Uterus (tissue), 4 donors: ENCODE measurements around the gene LRRN3. TPM values are rescaled to one million over a fixed set of nuclear protein-coding genes. Genes with fewer than 3 reads are reported as not detected.
A peak's percentile ranks its signal among the peaks of the same experiment; 100 is the strongest.

Source experiments
- DNase-seq, 2 donors: peaks; one replicate each; pipeline ENCODE4 v3.0.0-alpha.2; 2019 to 2020
- H3K27ac ChIP-seq, 2 donors: fragments of 200-600 bp; sonication (generic); 1 replicate in 1 of 2; 2 replicates in 1 of 2; pipeline ENCODE4 v1.5.1; 2016 to 2018
- H3K27me3 ChIP-seq, 2 donors: fragments of 200-600 bp; sonication (generic); one replicate each; pipeline ENCODE4 v1.5.1; 2018 to 2019; ENCODE audit warnings: control low read depth in 1 of 2
- H3K36me3 ChIP-seq, 2 donors: fragments of 200-600 bp; sonication (generic); one replicate each; pipeline ENCODE4 v1.5.1; 2019; ENCODE audit warnings: control low read depth in 1 of 2
- H3K4me1 ChIP-seq, 2 donors: fragments of 200-600 bp; sonication (generic); one replicate each; pipeline ENCODE4 v1.5.1; 2018 to 2019; ENCODE audit warnings: control low read depth in 1 of 2
- H3K4me3 ChIP-seq, 2 donors: fragments of 200-600 bp; sonication (generic); 1 replicate in 1 of 2; 2 replicates in 1 of 2; pipeline ENCODE4 v1.5.1; 2018 to 2019; ENCODE audit warnings: mild to moderate bottlenecking in 1 of 2
- H3K9me3 ChIP-seq, 2 donors: fragments of 200-600 bp; sonication (generic); one replicate each; pipeline ENCODE4 v1.5.1; 2019; ENCODE audit warnings: control low read depth in 1 of 2
- POLR2A ChIP-seq, 2 donors: fragments of 450-650 bp; IDR thresholded peaks; one replicate each; pipeline ENCODE4 v1.6.1; 2016; ENCODE audit warnings: antibody characterized with exemption in 2 of 2, mild to moderate bottlenecking in 1 of 2, moderate library complexity in 1 of 2
- intact Hi-C: fragments of 100-400 bp; cut with DNase I; formaldehyde crosslinking; loops from one replicate; pipeline ENCODE4 v1.15.1; 2023; ENCODE audit warnings: low total_unique reads
- total RNA-seq, 4 donors: library from RNA; depleted of rRNA in 3 of 4; stranded (reverse); fragments of >200 nt in 3 of 4; gene quantifications; one replicate each; pipeline versions ENCODE4 v1.1.0 to v1.2.4, GENCODE V29; 2014 to 2023
- TF ChIP-seq, protein P1 (sequence below), 4 experiments: fragments of 200-600 bp in 2 of 4; fragments of 450-650 bp in 2 of 4; sonication (generic) in 2 of 4; IDR thresholded peaks; one replicate each; pipeline ENCODE4 v1.5.1; 2016 to 2019; ENCODE audit warnings: antibody characterized with exemption in 4 of 4, mild to moderate bottlenecking in 2 of 4, moderate library complexity in 1 of 4
- donor health status: DM: yes; HTN: yes; CAD: no.

LRRN3 gene
- total RNA-seq, 4 donors from 2014 or later = 0.12 to 18.5 TPM; not detected in 2

- TF ChIP-seq, protein P1, sequence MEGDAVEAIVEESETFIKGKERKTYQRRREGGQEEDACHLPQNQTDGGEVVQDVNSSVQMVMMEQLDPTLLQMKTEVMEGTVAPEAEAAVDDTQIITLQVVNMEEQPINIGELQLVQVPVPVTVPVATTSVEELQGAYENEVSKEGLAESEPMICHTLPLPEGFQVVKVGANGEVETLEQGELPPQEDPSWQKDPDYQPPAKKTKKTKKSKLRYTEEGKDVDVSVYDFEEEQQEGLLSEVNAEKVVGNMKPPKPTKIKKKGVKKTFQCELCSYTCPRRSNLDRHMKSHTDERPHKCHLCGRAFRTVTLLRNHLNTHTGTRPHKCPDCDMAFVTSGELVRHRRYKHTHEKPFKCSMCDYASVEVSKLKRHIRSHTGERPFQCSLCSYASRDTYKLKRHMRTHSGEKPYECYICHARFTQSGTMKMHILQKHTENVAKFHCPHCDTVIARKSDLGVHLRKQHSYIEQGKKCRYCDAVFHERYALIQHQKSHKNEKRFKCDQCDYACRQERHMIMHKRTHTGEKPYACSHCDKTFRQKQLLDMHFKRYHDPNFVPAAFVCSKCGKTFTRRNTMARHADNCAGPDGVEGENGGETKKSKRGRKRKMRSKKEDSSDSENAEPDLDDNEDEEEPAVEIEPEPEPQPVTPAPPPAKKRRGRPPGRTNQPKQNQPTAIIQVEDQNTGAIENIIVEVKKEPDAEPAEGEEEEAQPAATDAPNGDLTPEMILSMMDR (IDR thresholded peaks at IDR 0.05) = no peak
- no peak for TF ChIP-seq POLR2A (IDR thresholded peaks at IDR 0.05)
- intact Hi-C loops = no loop called here
Observed at GRCh38 chr7:111083413-111083812, 7.5 kb upstream of the LRRN3 start.

GRCh38 chr7:111085356-111085755, 5.6 kb upstream of the LRRN3 start:
- no peak overlapping the region for H3K4me3 ChIP-seq
- intact Hi-C loops = no loop called here
- H3K27me3 ChIP-seq = no peaks in the 10 kb centered on the region
- TF ChIP-seq, protein P1 (IDR thresholded peaks at IDR 0.05) = no peak
- no peak for TF ChIP-seq POLR2A (IDR thresholded peaks at IDR 0.05)
- no peaks in the 10 kb centered on the region for H3K36me3 ChIP-seq
- no peak for DNase-seq
- no peak overlapping the region for H3K27ac ChIP-seq
- H3K4me1 ChIP-seq = no peaks in the 10 kb centered on the region
- H3K9me3 ChIP-seq = no peaks in the 10 kb centered on the region

More at GRCh38 chr7:111083413-111083812, 7.5 kb upstream of the LRRN3 start:
- no peak for DNase-seq
- no peak overlapping the region for H3K27ac ChIP-seq
- no peaks in the 10 kb centered on the region for H3K9me3 ChIP-seq
- H3K36me3 ChIP-seq = no peaks in the 10 kb centered on the region
- no peaks in the 10 kb centered on the region for H3K4me1 ChIP-seq
- no peaks in the 10 kb centered on the region for H3K27me3 ChIP-seq
- no peak overlapping the region for H3K4me3 ChIP-seq

DNA sequence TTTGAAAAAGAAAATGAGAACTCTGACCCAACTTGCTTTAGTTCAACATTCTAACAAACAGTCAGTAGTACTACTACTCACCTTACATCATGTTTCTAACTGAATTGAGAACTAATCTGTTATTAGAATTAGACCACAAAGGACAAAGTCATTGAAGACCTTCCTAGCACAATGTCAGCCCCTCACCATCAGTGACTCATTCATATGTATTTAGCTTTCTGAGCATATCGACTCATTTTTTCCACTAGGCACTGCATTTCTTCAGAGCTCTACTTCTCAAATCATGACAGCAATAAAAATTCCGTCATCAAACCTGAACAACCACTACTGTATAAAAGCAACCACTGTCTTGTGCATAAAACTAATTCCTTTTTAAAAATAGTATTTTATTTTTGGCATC, 4.4 kb upstream of the LRRN3 start:
- Histone ChIP-seq H3K36me3 (no peaks in the 10 kb centered on the region), H3K27ac (no peak overlapping the region), H3K4me3 (no peak overlapping the region), H3K4me1 (no peaks in the 10 kb centered on the region), H3K27me3 (no peaks in the 10 kb centered on the region), H3K9me3 (no peaks in the 10 kb centered on the region)
- no peak for TF ChIP-seq POLR2A (IDR thresholded peaks at IDR 0.05)
- TF ChIP-seq, protein P1 (IDR thresholded peaks at IDR 0.05) = no peak
- intact Hi-C loops = no loop called here
- no peak for DNase-seq

DNA sequence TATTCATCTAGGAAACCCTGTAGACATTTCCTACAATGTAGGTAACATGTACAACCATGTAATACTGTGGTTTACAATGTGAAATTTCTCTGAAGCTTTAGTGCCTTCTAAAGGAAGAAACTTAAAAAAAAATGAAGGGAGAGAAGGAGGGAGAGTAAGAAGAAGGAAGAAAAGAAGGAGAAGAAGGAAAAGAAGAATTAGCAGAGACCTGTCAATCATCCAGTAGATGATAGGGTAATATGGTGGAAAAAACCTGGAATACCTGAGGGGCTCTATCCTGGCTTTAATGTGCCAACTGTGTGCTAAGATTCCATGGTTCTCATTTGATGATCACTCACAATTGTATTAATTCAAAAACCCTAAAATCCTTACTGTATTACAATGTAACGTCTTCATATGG, 2.6 kb upstream of the LRRN3 start:
- TF ChIP-seq, protein P1 (IDR thresholded peaks at IDR 0.05) = no peak
- TF ChIP-seq POLR2A (IDR thresholded peaks at IDR 0.05) = no peak
- no peaks in the 10 kb centered on the region for H3K27me3 ChIP-seq
- H3K27ac ChIP-seq = no peak overlapping the region
- no peak for DNase-seq
- no peaks in the 10 kb centered on the region for H3K4me1 ChIP-seq
- no peaks in the 10 kb centered on the region for H3K36me3 ChIP-seq
- no peak overlapping the region for H3K4me3 ChIP-seq
- H3K9me3 ChIP-seq = no peaks in the 10 kb centered on the region
- intact Hi-C loops = no loop called here

DNA sequence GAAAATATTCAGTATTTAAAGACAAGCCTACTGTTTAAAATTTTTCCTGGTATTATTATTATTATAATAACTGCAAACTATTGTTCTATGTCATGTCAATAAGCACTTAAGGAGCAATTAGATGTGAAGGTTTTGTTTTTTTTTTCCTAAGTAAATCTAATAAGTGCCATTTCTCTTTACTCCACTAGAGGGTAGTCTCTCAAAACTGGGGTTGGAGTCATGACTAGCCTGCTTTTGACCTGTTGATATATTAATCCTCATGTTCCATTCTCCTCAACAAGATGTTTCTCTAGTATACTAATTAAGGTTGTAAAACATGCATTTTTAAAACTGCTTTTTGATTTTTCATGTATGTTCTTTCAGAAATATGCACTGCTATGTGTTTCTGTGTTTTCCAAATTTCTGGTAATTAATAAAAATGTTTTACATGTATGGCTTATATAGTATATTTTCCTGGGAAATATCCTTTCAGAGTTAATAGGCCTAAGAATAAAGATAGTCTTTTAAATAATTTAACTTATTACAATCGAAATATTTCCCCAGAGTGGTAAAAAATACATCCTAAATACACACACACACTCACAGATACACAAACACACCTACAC, 1.0 kb upstream of the LRRN3 start:
- Histone ChIP-seq H3K36me3 (no peaks in the 10 kb centered on the region), H3K27me3 (no peaks in the 10 kb centered on the region), H3K4me1 (no peaks in the 10 kb centered on the region), H3K4me3 (no peak overlapping the region), H3K27ac (no peak overlapping the region), H3K9me3 (no peaks in the 10 kb centered on the region)
- intact Hi-C loops = no loop called here
- TF ChIP-seq POLR2A (IDR thresholded peaks at IDR 0.05) = no peak
- TF ChIP-seq, protein P1 (IDR thresholded peaks at IDR 0.05) = peak; percentile 43 to 70 (median 53)
- DNase-seq = no peak
